ENCODE measurements around the gene KCTD3. TPM values are rescaled to one million over a fixed set of nuclear protein-coding genes. Genes with fewer than 3 reads are reported as not detected.

Gene KCTD3
- total RNA-seq, 1 donor from 2014 or later = 24.7 TPM

DNA sequence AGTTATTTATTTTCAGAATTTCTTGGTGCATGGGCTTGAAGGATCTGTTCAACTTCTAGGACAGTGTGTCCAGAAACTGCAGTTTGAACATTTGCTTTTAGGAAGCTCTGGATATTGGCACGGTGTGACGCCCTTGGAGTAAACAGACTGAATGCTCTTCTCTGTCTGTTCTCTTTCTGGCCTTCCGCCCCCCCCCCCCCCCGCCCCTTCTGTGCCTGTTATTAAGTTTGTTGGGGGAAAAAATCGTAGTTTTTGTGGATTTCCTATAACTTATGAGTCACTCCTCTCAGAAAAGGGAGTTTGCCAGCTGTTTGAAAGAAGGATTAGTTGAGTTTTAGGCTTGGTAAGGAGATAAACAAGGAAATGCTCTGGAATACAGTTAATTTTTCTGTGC, 1.2 kb downstream of the KCTD3 start:
- TF ChIP-seq, protein P1, sequence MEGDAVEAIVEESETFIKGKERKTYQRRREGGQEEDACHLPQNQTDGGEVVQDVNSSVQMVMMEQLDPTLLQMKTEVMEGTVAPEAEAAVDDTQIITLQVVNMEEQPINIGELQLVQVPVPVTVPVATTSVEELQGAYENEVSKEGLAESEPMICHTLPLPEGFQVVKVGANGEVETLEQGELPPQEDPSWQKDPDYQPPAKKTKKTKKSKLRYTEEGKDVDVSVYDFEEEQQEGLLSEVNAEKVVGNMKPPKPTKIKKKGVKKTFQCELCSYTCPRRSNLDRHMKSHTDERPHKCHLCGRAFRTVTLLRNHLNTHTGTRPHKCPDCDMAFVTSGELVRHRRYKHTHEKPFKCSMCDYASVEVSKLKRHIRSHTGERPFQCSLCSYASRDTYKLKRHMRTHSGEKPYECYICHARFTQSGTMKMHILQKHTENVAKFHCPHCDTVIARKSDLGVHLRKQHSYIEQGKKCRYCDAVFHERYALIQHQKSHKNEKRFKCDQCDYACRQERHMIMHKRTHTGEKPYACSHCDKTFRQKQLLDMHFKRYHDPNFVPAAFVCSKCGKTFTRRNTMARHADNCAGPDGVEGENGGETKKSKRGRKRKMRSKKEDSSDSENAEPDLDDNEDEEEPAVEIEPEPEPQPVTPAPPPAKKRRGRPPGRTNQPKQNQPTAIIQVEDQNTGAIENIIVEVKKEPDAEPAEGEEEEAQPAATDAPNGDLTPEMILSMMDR (conservative IDR thresholded peaks at IDR 0.05; ENCODE audit: low read depth, low read length) = no peak
- peak overlapping the region; percentile 90 for H3K4me3 ChIP-seq (ENCODE audit: low read depth, low read length)
- no peak for DNase-seq (ENCODE audit: low read depth)

DNA sequence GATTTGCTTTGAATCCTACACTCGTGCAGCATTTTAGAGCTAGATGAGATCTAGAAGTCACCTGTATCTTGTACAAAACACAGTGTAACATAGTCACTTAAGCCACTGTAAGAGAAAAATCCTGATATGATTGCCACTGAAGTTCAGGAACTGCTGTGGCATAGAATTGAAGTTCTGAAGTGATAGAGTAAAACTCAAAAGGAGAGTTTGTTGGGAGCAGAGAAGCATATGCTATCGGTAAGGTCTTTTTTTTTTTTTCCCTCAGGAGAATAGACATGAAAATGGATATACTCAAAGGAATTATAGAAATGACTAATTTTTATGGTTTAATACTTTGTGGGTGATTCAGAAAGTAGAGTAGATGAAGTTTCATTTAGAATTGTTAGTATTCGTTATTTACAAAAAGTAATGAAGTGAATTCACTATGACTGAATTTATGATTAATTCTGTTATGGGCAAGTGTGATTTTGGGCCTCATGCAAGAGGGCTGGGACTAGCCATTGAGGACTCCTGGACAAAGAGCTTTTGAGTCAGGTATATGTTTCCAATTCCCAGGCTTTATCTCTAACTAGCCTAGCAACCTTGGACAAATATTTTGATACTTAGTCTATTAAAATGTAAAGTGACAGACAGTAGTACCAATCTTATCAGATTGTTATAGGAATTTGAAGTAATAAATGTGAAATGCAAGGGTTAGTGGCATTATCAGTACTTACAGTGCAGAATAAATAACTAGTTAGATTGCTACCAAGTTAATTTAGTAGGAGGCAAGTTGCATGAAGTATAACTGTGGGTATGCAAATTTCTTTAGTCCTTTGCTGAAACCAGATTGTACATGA, 3.1 kb downstream of the KCTD3 start:
- DNase-seq (ENCODE audit: low read depth) = no peak
- TF ChIP-seq, protein P1 (conservative IDR thresholded peaks at IDR 0.05; ENCODE audit: low read depth, low read length) = no peak
- H3K4me3 ChIP-seq (ENCODE audit: low read depth, low read length) = peak overlapping the region; percentile 90

DNA sequence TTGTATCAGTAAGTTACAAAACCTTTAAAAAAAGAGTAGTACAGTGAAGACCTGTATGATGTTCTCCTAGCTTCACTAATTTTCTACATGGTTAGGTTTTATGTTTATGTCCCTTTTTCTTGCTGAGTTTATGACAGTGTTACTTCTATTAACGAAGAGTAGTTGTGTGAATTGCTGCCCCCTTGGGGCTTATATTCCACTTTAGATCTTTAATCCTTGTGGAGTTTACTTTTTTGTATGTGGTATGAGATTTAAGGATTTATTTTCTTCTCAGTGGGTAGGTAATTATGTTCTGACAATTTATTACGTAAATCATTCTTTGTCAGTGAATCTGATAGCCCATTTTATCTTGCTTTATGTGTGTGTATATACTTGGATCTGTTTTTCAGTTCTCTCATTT, 14.8 kb downstream of the KCTD3 start:
- no peak overlapping the region for H3K4me3 ChIP-seq (ENCODE audit: low read depth, low read length)
- TF ChIP-seq, protein P1 (conservative IDR thresholded peaks at IDR 0.05; ENCODE audit: low read depth, low read length) = peak; percentile 24
- DNase-seq (ENCODE audit: low read depth) = no peak

DNA sequence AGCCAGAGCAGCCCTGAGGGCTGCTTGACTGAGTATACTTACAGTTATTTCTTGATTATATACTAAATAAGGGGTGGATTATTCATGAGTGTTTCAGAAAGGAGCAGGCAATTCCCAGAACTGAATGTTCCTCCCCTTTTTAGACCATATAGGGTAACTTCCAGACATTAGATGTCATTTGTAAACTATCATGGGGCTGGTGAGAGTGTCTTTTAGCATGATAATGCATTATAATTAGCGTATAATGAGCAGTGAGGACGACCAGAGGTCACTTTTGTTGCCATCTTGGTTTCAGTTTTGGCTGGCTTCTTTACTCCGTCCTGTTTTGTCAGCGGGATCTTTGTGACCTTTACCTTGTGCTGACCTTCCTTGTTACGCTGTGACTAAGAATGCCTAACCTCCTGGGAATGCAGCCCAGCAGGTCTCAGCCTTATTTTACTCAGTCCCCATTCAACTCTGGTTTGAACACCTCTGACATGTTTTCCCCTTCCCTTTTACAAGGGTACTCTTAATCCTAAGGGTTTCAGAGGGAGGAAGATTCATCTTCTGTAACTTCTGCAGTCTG, 16.2 kb downstream of the KCTD3 start:
- H3K4me3 ChIP-seq (ENCODE audit: low read depth, low read length) = peak overlapping the region; percentile 17
- no peak for DNase-seq (ENCODE audit: low read depth)
- TF ChIP-seq, protein P1 (conservative IDR thresholded peaks at IDR 0.05; ENCODE audit: low read depth, low read length) = no peak

DNA sequence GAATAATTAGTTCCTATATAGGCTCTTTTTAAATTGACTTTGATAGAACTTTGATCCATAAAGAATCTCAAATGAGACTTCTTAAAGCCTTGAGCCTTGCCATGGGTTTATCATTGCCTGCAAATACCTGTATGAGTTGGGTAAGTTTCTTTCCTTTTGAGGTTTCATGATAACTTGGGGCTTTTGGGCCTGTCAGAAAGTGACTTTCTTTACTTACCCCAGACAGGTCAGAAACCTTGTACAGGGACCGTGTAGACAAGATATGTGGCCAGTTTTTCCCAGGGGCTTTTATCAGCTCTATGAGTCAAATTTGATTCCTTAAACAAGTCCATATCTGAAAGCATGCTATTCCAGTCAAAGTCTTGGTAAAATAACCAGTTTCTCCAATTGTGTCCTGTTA, 17.3 kb downstream of the KCTD3 start:
- no peak overlapping the region for H3K4me3 ChIP-seq (ENCODE audit: low read depth, low read length)
- TF ChIP-seq, protein P1 (conservative IDR thresholded peaks at IDR 0.05; ENCODE audit: low read depth, low read length) = no peak
- no peak for DNase-seq (ENCODE audit: low read depth)

DNA sequence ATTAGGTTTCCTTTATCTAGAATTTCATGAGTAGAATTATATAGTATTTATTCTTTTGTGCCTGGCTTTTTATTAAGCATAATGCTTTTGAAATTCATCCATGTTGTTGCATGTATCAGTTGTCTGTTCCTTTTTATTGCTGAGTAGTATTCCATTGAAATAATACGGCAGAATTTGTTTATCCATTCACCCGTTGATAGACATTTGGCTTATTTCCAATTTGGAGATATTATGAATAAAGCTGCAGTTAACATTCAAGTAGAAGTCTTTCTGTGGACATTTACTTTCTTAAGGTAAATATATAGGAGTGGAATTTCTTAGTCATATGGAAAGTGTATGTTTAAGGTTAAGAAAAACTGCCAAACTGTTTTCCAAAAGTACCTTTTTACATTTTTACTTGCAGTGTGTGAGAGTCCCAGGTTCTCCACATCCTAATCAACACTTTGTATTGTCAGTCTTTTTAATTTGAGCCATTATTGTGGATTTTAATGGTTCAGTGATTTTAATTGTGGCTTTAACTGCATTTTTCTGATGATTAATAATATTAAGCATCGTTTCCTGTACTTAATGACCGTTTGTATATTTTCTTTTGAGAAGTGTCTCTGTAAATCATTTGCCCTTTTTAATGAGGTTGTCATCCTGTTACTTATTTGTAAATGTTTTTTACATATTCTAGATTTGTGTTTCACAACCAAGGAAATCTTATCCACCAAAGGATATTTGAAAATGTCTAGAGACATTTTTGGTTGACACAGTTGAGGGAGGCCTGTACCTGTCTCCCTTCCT, 22.7 kb downstream of the KCTD3 start:
- no peak for DNase-seq (ENCODE audit: low read depth)
- TF ChIP-seq, protein P1 (conservative IDR thresholded peaks at IDR 0.05; ENCODE audit: low read depth, low read length) = no peak
- H3K4me3 ChIP-seq (ENCODE audit: low read depth, low read length) = no peak overlapping the region
